NCI-H2171 (cell line): ENCODE results near the gene ACOT11.

ENCODE experiments used
- DNase-seq: peaks from one replicate; lab custom pipeline; 2025; lab: John Stamatoyannopoulos, UW

The ACOT11 gene

GRCh38 chr1:54645806-54646676 lies 98.0 kb downstream of the ACOT11 start:
- DNase-seq, result no peak

- no peak for DNase-seq
These were observed 101.3 kb downstream of the ACOT11 start for GRCh38 chr1:54649130-54649898.

GRCh38 chr1:54649921-54650320 lies 101.9 kb downstream of the ACOT11 start:
- DNase-seq, result no peak

- DNase-seq, result no peak
These were observed 102.4 kb downstream of the ACOT11 start for GRCh38 chr1:54650417-54650816.

GRCh38 chr1:54651608-54652007 lies 103.6 kb downstream of the ACOT11 start:
- DNase-seq, result no peak

GRCh38 chr1:54652168-54652567 lies 104.1 kb downstream of the ACOT11 start:
- DNase-seq, result no peak

- DNase-seq, result no peak
These were observed 105.0 kb downstream of the ACOT11 start for GRCh38 chr1:54653036-54653435.

- no peak for DNase-seq
These were observed 110.3 kb downstream of the ACOT11 start for GRCh38 chr1:54658164-54658913.
